Esophagus squamous epithelium (tissue), 4 donors: ENCODE data around the gene TMEM106B.

Source experiments
- POLR2A ChIP-seq, 4 donors: fragments of 450-650 bp; IDR thresholded peaks; one replicate each; pipeline ENCODE4 v1.6.1; 2017; ENCODE audit warnings: antibody characterized with exemption in 4 of 4, mild to moderate bottlenecking in 4 of 4, moderate library complexity in 3 of 4
- TF ChIP-seq, protein P1 (sequence below), 6 experiments: fragments of 450-650 bp in 4 of 6; fragments of 200-600 bp in 2 of 6; sonication (generic) in 2 of 6; IDR thresholded peaks; one replicate each; pipeline ENCODE4 v1.5.1; 2016 to 2019; ENCODE audit warnings: antibody characterized with exemption in 6 of 6, mild to moderate bottlenecking in 4 of 6, moderate library complexity in 4 of 6

GRCh38 chr7:12196386-12196785 lies 14.7 kb upstream of the TMEM106B start:
- TF ChIP-seq, protein P1, sequence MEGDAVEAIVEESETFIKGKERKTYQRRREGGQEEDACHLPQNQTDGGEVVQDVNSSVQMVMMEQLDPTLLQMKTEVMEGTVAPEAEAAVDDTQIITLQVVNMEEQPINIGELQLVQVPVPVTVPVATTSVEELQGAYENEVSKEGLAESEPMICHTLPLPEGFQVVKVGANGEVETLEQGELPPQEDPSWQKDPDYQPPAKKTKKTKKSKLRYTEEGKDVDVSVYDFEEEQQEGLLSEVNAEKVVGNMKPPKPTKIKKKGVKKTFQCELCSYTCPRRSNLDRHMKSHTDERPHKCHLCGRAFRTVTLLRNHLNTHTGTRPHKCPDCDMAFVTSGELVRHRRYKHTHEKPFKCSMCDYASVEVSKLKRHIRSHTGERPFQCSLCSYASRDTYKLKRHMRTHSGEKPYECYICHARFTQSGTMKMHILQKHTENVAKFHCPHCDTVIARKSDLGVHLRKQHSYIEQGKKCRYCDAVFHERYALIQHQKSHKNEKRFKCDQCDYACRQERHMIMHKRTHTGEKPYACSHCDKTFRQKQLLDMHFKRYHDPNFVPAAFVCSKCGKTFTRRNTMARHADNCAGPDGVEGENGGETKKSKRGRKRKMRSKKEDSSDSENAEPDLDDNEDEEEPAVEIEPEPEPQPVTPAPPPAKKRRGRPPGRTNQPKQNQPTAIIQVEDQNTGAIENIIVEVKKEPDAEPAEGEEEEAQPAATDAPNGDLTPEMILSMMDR (IDR thresholded peaks at IDR 0.05): no peak
- TF ChIP-seq POLR2A (IDR thresholded peaks at IDR 0.05): no peak
